HL-60 (cell line): ENCODE measurements around the gene ATRNL1.

Source experiments
- DNase-seq, 2 experiments: peaks; one replicate each; pipeline ENCODE4 v3.0.0-alpha.2; 2010 to 2020; ENCODE audit warnings: low read depth in 1 of 2, low spot score in 1 of 2
- H3K27ac ChIP-seq: fragments of 250-450 bp; sonication (Bioruptor Pico); replicated peaks from 2 replicates; pipeline ENCODE4 v1.5.1; 2020; ENCODE audit warnings: mild to moderate bottlenecking, moderate library complexity
- H3K27me3 ChIP-seq: fragments of 250-450 bp; sonication (Bioruptor Pico); 2 replicates; pipeline ENCODE4 v1.5.1; 2021; ENCODE audit warnings: mild to moderate bottlenecking, moderate library complexity; ENCODE audit not compliant: insufficient read depth, poor library complexity, severe bottlenecking
- H3K4me3 ChIP-seq: replicated peaks from 2 replicates; pipeline ENCODE4 v1.5.1; 2011; ENCODE audit warnings: mild to moderate bottlenecking, control low read depth, low read length; ENCODE audit not compliant: insufficient read depth
- CTCF ChIP-seq: IDR thresholded peaks from one replicate; pipeline ENCODE4 v1.5.1; 2011; ENCODE audit warnings: low read length, control low read depth, inconsistent platforms; ENCODE audit not compliant: insufficient read depth
- GABPA ChIP-seq: IDR thresholded peaks from 2 replicates; pipeline ENCODE4 v1.6.1; 2012; ENCODE audit warnings: low read depth
- POLR2AphosphoS5 ChIP-seq: IDR thresholded peaks from 2 replicates; pipeline ENCODE4 v1.6.1; 2012; ENCODE audit warnings: low read depth
- SPI1 ChIP-seq: IDR thresholded peaks from 2 replicates; pipeline ENCODE4 v1.6.1; 2012; ENCODE audit warnings: low read depth, mild to moderate bottlenecking, borderline replicate concordance
- TF ChIP-seq, protein P1 (sequence below): IDR thresholded peaks from 2 replicates; pipeline ENCODE4 v1.6.1; 2012; ENCODE audit warnings: low read depth; ENCODE audit not compliant: insufficient replicate concordance

Gene ATRNL1

DNA sequence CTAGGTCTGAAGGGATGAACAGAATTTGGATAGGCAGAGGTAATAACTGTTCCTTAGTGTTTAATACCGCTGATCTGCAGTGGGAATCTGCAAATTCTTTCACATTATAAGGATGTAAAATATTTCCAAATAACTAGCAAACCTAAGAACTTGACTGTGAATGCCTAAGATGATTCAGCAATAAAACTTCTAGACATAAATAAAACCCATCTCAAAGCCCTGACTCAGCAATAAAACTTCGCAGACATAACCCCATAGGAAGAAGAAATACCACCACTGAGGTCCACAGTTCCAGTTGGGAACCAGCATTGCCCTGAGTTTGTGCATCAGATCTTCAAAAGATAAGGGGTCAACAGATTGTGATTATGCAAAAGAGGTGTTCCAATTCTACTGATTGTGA is 825.6 kb downstream of the ATRNL1 start:
- Histone ChIP-seq H3K4me3 (no peak overlapping the region), H3K27ac (no peak overlapping the region), H3K27me3 (no peaks in the 10 kb centered on the region)
- TF ChIP-seq, protein P1, sequence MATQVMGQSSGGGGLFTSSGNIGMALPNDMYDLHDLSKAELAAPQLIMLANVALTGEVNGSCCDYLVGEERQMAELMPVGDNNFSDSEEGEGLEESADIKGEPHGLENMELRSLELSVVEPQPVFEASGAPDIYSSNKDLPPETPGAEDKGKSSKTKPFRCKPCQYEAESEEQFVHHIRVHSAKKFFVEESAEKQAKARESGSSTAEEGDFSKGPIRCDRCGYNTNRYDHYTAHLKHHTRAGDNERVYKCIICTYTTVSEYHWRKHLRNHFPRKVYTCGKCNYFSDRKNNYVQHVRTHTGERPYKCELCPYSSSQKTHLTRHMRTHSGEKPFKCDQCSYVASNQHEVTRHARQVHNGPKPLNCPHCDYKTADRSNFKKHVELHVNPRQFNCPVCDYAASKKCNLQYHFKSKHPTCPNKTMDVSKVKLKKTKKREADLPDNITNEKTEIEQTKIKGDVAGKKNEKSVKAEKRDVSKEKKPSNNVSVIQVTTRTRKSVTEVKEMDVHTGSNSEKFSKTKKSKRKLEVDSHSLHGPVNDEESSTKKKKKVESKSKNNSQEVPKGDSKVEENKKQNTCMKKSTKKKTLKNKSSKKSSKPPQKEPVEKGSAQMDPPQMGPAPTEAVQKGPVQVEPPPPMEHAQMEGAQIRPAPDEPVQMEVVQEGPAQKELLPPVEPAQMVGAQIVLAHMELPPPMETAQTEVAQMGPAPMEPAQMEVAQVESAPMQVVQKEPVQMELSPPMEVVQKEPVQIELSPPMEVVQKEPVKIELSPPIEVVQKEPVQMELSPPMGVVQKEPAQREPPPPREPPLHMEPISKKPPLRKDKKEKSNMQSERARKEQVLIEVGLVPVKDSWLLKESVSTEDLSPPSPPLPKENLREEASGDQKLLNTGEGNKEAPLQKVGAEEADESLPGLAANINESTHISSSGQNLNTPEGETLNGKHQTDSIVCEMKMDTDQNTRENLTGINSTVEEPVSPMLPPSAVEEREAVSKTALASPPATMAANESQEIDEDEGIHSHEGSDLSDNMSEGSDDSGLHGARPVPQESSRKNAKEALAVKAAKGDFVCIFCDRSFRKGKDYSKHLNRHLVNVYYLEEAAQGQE, result no peak
- TF ChIP-seq SPI1 (no peak), CTCF (no peak), GABPA (no peak), POLR2AphosphoS5 (no peak)
- DNase-seq, result no peak

DNA sequence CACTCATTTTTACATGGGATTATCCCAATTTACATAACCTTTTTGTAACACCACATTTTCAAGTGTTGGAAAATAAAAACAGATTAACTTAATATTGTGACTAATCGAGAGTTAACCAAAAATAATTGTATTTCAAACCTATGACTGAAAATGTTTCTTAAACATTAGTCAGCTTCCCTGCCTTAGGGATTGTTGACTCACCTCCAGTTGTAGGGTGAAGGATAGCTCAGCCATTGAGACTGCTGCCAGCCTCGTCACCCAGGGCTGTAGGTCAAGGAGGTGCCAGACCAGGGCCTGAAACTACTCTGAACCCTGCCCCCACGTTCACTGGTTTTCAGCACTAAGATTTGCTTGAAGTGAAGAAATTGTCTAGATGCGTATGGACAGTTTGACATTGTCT is 828.6 kb downstream of the ATRNL1 start:
- no peak for DNase-seq
- H3K27ac ChIP-seq, result no peak overlapping the region
- TF ChIP-seq POLR2AphosphoS5 (no peak), GABPA (no peak), CTCF (no peak), SPI1 (no peak)
- TF ChIP-seq, protein P1, result no peak

GRCh38 chr10:115931309-115931708 is 838.1 kb downstream of the ATRNL1 start:
- Histone ChIP-seq H3K27ac (no peak overlapping the region), H3K4me3 (no peak overlapping the region), H3K27me3 (no peaks in the 10 kb centered on the region)
- TF ChIP-seq POLR2AphosphoS5 (no peak), CTCF (no peak), GABPA (no peak), SPI1 (no peak)
- TF ChIP-seq, protein P1, result no peak
- DNase-seq, result no peak

More for the DNA sequence above, 828.6 kb downstream of the ATRNL1 start:
- H3K27me3 ChIP-seq, result no peaks in the 10 kb centered on the region
- H3K4me3 ChIP-seq, result no peak overlapping the region
